NK-92 (cell line): ENCODE data around the gene CCDC144A.
"Not testable (repeated sequence)": the region's sequence is repeated elsewhere in the genome, so short reads cannot be mapped to it uniquely, and the experiment has no call there.

ENCODE experiments used
- DNase-seq: peaks from one replicate; lab custom pipeline; 2025; ENCODE audit not compliant: unreplicated experiment; lab: John Stamatoyannopoulos, UW

Gene CCDC144A

GRCh38 chr17:16750515-16750914 lies 60.5 kb downstream of the CCDC144A start:
- DNase-seq, result not testable (repeated sequence)

DNA sequence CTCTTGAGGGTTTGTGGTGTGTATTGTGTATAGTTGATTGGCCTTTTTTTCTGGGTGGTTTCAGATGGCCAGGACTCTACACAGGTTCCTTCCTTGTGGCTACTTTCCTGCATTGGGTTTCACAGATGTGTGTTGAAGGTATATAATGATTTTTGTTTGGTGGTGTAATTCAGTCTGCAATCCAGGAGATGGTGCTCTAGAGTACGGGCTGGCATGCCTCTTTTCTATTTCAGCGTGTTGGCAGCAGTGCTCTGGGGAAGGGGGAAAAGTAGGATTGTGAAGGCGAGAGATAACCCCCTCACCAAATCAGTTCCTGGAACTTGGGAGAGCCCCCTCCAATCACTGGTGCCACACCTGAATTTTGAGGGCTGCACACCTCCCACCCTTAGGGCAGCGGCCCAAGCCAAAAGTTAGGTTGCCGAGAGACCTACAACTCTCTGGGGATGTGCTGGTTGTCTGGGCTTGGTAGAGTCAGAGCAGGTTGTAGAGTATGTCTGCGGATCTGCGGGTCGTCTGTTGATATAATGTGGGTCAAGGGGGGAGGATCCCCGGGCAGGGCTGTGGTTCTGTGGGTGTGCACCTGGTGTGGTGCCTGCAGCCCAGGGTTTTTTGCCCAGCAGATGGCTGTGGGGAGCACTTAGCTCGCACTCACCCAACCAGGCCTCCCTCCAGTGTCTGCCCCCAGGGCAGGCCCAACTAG lies 61.3 kb downstream of the CCDC144A start:
- not testable (repeated sequence) for DNase-seq

- DNase-seq, result not testable (repeated sequence)
Measured at GRCh38 chr17:16751924-16752287, 61.9 kb downstream of the CCDC144A start.

- not testable (repeated sequence) for DNase-seq
Measured at GRCh38 chr17:16757520-16757919, 67.5 kb downstream of the CCDC144A start.

DNA sequence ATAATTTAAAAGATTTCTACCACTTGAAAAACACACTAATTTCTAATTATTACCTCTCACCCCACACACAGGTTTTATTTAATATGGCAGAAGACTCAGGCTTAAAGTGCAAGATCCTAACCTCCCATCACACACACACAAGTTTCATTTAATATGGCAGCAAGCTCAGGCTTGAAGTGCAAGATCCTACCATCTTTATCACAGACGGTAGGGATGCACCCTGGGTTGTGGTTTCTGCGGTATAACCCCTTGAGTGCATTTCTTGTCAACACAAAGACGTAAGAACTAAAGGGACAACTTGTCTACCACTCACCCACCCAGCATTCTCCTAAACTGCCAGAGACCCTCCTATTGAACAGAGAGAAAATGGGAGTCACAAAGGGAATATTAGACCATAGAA lies 68.1 kb downstream of the CCDC144A start:
- DNase-seq, result not testable (repeated sequence)

DNA sequence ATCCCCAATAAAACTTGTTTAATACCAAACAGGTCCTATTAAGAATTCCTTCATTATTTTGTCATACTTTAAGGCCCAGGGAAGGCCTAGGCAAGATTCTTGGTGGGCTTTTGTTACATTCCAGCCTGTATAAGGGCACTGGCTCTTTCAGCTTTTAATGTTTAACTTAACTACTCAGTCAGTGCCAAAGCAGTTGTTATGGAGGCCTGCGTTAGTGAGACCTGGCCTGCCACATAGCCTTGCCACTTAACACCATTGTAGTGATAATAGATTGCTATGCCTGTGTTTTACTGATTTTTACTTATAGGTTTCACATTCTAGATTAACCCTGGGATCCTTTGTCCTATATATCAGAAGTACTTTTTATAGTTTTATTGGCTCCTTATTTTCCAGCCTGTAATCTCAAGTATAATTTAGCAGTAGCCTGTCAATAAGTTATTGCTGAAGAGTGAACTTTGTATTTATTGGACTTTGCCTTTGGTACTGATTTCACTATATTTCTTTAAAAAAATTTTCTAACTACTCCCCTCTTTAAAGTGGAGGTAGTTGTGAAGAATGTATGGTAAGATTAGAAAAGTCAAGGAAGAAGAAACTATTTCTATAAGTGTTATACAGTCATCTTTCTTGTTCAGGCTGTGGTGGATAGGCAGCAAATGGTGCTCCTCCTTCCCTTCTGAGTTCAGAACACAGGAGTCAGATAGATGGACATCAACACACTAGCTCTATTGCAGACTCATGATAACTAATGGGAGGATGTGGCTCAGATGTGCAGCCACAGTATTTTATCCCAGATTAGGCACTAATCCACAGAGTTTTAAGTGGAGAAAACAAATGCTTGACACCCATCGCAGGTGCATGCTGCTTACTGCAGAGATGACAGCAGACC lies 78.5 kb downstream of the CCDC144A start:
- not testable (repeated sequence) for DNase-seq

- DNase-seq, result not testable (repeated sequence)
Measured at GRCh38 chr17:16772394-16773145, 82.5 kb downstream of the CCDC144A start.

- DNase-seq, result not testable (repeated sequence)
Measured at GRCh38 chr17:16773146-16773522, 83.1 kb downstream of the CCDC144A start.

DNA sequence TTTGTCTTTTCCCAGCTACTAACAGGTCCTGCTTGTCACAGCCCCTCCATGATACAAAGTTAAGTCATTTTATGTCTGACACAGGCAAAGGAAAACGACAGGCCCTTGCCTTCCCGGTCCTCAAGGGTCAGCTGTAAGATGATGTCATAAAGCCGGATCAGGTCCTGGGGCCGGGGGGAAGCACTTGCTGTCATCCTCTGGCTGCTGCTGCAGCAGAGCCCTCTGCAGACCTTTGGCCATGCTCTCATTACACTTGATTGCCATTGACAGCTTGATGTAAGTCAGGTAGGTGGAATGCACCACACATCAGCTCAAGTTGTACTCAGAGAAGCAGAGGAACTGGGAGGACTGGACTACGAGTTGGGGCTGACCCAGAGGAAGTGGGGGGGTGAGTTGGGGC lies 97.8 kb downstream of the CCDC144A start:
- not testable (repeated sequence) for DNase-seq

GRCh38 chr17:16788889-16789536 lies 99.0 kb downstream of the CCDC144A start:
- not testable (repeated sequence) for DNase-seq

- DNase-seq, result not testable (repeated sequence)
Measured at GRCh38 chr17:16789622-16790021, 99.6 kb downstream of the CCDC144A start.

GRCh38 chr17:16790313-16790871 lies 100.4 kb downstream of the CCDC144A start:
- DNase-seq, result not testable (repeated sequence)

- DNase-seq, result not testable (repeated sequence)
Measured at GRCh38 chr17:16794215-16794614, 104.2 kb downstream of the CCDC144A start.

- DNase-seq, result not testable (repeated sequence)
Measured at GRCh38 chr17:16795894-16796293, 105.9 kb downstream of the CCDC144A start.

DNA sequence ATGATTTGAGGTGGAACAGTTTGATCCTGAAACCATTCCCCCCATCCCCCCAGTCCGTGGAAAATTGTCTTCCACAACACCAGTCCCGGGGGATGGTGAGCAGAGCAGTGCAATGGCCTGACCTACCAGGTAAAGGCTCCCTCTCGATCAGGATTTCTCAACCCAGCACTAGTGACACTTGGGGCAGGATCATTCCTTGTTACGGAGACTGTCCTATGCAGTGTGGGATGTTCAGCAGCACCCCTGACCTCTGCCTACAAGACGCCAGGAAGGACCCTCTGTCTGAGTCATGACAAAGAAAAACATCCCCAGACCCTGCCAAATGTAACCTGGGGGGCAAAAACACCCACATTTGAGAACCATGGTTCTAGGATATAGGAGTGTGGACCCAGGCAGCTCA lies 114.8 kb downstream of the CCDC144A start:
- DNase-seq, result not testable (repeated sequence)

DNA sequence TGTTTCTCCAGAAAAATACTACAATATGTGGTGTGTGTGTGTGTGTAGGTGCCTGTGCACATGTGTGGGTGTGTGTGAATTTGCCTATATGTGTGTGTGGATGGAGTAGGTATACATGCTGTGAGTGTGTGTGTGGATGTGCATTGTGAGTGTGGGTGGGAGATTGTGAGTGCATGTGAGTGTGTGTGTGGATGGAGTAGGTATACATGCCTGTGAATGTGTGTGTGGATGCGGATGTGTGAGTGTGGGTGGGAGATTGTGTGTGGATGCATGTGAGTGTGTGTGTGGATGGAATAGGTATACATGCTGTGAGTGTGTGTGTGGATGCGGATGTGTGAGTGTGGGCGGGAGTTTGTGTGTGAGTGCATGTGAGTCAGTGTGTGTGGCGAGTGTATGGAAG lies 116.6 kb downstream of the CCDC144A start:
- DNase-seq, result not testable (repeated sequence)

DNA sequence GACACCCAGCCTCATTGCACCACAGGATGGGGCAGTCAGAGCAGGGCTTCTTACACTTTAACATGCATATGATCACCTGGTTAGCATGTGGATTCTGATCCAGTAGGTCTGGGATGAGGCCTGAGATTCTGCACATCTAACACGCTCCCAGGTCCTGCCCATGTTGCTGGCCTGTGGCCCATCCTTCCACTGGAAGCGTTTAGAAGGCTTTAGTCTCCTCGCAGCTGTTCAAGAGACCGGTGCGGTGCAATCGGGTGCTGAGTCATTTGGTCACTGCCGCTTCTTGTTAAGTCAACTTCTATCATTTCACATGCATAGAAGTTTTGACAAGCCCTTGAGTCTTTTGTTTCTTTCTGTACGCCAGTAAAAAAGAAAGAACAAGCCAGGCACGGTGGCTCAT lies 117.6 kb downstream of the CCDC144A start:
- not testable (repeated sequence) for DNase-seq

GRCh38 chr17:16810236-16810635 lies 120.2 kb downstream of the CCDC144A start:
- DNase-seq, result not testable (repeated sequence)

GRCh38 chr17:16812126-16812525 lies 122.1 kb downstream of the CCDC144A start:
- DNase-seq, result not testable (repeated sequence)

DNA sequence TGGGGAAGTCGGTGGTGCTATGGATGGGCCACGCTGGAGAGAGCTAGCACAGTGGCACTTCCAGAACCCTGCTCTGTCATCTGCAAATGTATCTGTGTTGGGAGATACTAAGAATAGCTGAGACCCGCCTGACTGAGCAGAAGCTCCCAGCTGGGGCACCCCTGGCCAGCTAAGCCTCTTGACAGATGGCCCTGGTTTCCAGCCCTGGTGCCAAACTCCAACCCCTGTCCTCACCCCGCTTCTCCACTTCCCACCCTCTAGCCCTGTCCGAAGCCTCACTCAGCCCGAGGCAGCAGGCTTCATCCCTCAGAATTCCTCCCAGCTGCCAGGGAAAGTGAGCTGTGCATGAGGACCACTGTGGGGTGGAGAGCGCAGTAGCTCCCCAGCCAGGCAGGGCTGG lies 124.4 kb downstream of the CCDC144A start:
- no peak for DNase-seq
